ENCODE results near the gene KRTAP12-1. TPM values are rescaled to one million over a fixed set of nuclear protein-coding genes. Genes with fewer than 3 reads are reported as not detected.

The KRTAP12-1 gene
- total RNA-seq, 1 experiment from 2014 or later, result not detected

DNA sequence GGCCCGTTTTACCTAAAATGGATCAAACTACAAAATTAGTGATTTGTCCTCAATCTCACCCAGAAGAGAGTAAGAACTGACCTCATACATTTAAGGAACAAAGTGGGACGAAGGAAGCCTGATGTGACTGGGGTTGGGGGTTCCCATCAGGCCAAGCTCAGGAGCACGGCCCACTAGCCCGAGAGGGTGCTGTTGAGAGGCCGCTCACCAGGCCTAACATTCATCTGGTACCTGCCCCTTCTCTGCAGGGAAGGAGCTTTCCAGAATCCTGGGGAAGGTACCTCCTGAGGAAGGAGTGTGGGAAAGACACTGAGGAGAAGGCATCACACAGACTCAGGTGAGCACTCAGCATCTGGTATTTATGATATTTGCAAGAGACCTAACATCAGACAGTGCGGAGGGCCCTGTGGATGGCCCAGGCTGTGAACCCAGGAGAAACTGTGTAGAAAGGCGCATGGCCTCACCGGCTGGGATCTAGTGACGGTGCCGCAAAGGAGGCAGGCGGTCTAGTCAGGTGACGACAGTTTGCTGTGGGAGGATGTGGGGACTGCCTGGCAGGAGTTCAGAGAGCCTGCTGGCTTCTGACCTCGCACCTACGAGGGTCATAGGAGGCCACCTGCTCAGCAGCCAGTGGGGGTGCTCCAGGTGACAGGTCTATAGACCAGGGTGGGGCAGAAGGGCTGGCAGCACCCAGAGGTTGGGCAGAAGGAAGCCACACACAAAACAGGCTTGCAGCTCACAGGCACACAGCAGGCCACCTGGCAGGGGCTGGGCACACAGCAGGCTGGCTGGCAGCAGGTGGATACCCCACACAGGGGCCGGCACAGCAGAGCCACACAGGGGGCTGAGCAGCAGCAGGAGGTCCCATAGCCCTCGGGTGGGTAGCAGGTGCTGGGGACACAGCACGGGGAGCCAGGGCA, 28.0 kb downstream of the KRTAP12-1 start:
- Mint-ChIP-seq H3K36me3 (ENCODE audit: insufficient read depth, unreplicated experiment) (peaks cover 3% of the 10 kb centered on the region), H3K4me3 (ENCODE audit: low read depth, unreplicated experiment) (no peak overlapping the region), H3K27me3 (ENCODE audit: unreplicated experiment) (peaks cover 89% of the 10 kb centered on the region), H3K4me1 (ENCODE audit: low read depth, unreplicated experiment) (no peaks in the 10 kb centered on the region), H3K9me3 (ENCODE audit: low read depth, unreplicated experiment) (no peaks in the 10 kb centered on the region), H3K27ac (ENCODE audit: unreplicated experiment) (no peak overlapping the region)
- CTCF ChIA-PET, result no interaction called here
- TF ChIP-seq, protein P1, sequence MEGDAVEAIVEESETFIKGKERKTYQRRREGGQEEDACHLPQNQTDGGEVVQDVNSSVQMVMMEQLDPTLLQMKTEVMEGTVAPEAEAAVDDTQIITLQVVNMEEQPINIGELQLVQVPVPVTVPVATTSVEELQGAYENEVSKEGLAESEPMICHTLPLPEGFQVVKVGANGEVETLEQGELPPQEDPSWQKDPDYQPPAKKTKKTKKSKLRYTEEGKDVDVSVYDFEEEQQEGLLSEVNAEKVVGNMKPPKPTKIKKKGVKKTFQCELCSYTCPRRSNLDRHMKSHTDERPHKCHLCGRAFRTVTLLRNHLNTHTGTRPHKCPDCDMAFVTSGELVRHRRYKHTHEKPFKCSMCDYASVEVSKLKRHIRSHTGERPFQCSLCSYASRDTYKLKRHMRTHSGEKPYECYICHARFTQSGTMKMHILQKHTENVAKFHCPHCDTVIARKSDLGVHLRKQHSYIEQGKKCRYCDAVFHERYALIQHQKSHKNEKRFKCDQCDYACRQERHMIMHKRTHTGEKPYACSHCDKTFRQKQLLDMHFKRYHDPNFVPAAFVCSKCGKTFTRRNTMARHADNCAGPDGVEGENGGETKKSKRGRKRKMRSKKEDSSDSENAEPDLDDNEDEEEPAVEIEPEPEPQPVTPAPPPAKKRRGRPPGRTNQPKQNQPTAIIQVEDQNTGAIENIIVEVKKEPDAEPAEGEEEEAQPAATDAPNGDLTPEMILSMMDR (IDR thresholded peaks at IDR 0.05; ENCODE audit: unreplicated experiment), result no peak
- intact Hi-C loops (cut with micrococcal nuclease; ENCODE audit: unreplicated experiment), result no loop called here
- DNase-seq, result no peak
- BruUV-seq (replicated peaks), result no TSS peak

DNA sequence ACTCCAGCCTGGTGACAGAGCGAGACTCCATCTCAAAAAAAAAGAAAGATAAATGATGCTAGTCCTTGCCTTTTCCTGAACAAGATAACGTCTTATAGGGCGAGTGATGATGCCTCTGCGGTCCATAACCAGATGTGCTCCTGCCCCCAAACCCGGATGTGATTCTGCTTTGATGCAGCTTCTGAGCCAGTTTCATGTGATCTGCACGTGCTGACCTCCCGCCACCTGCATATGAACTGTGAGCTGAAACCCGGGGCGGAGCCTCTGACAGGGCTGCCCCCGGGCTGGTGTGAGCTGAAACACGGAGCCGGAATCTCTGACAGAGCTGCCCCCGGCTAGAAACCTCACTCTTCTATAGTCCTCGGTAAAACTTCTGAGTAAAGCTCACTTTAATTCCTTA, 28.8 kb downstream of the KRTAP12-1 start:
- H3K9me3 Mint-ChIP-seq (ENCODE audit: low read depth, unreplicated experiment), result no peaks in the 10 kb centered on the region
- intact Hi-C loops (cut with micrococcal nuclease; ENCODE audit: unreplicated experiment), result no loop called here
- H3K27ac Mint-ChIP-seq (ENCODE audit: unreplicated experiment), result no peak overlapping the region
- H3K4me1 Mint-ChIP-seq (ENCODE audit: low read depth, unreplicated experiment), result no peaks in the 10 kb centered on the region
- TF ChIP-seq, protein P1 (IDR thresholded peaks at IDR 0.05; ENCODE audit: unreplicated experiment), result no peak
- CTCF ChIA-PET, result no interaction called here
- H3K27me3 Mint-ChIP-seq (ENCODE audit: unreplicated experiment), result peaks cover 85% of the 10 kb centered on the region
- no peak for DNase-seq
- BruUV-seq (replicated peaks), result no TSS peak
- no peak overlapping the region for H3K4me3 Mint-ChIP-seq (ENCODE audit: low read depth, unreplicated experiment)
- H3K36me3 Mint-ChIP-seq (ENCODE audit: insufficient read depth, unreplicated experiment), result peaks cover 3% of the 10 kb centered on the region

DNA sequence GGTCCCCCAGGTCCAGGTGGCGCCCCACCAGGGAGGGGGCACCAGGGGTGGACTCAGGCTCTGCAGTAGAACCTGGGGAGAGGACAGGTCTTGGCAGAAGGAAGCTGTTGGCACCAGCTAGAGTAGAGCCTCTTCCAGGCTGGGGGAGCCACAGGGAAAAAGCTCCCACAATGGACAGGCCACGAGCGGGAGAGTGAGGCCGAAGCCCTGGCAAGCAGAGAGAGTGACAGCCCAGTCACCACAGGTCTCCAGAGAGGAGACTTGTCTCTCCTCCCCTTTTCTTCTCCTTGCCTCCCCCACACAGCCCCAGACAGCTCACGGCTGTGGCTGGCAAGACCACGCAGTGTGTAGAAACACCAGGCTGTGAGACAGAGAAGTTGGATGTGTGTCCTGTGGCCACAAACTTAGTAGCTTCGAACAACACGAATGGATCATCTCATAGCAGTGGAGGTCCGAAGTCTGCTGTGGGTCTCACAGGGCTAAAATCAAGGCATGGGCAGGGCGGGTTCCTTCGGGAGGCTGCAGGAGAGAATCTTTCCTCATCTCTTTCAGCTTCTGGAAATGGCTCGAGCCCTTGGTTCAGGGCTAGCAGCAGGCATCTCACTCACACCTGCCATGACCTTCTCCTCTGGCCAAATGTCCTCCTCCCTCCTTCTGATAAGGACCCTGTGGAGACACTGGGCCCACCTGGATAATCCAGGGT, 30.8 kb downstream of the KRTAP12-1 start:
- no peak for DNase-seq
- intact Hi-C loops (cut with micrococcal nuclease; ENCODE audit: unreplicated experiment), result no loop called here
- Mint-ChIP-seq H3K27me3 (ENCODE audit: unreplicated experiment) (peaks cover 85% of the 10 kb centered on the region), H3K9me3 (ENCODE audit: low read depth, unreplicated experiment) (no peaks in the 10 kb centered on the region), H3K4me3 (ENCODE audit: low read depth, unreplicated experiment) (no peak overlapping the region), H3K27ac (ENCODE audit: unreplicated experiment) (no peak overlapping the region), H3K4me1 (ENCODE audit: low read depth, unreplicated experiment) (no peaks in the 10 kb centered on the region), H3K36me3 (ENCODE audit: insufficient read depth, unreplicated experiment) (peaks cover 7% of the 10 kb centered on the region)
- no TSS peak for BruUV-seq (replicated peaks)
- CTCF ChIA-PET, result no interaction called here
- TF ChIP-seq, protein P1 (IDR thresholded peaks at IDR 0.05; ENCODE audit: unreplicated experiment), result no peak

DNA sequence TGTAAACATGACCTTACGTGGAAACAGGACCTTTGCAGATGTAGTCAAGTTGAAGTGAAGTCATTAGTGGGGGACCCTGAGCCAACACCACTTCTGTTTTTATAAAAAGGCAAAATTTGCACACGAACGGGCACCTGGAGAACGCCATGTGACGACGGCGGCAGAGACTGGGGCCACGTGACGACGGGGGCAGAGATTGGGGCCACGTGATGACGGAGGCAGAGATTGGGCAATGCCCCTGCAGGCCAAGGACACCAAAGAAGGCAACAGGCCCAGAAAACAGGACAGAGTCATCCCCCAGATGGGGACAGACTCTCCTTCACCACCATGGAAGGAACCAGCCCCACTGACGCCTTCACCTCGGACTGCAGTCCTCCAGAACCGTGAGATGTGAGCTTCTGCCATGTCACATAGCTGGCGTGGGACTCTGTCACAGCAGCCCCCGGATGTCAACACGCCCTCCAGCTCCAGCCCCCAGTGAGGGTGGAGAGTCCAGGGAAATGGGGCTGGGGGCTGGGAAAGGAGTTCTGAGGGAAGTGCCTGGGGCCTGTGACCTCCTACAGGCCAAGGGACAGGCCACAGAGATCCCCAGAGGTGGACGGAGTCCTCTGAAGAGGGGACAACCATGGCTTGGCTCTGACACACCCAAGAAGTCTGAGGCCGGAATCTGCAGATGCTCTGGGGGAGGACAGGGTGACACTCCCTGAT, 31.5 kb downstream of the KRTAP12-1 start:
- H3K4me1 Mint-ChIP-seq (ENCODE audit: low read depth, unreplicated experiment), result no peaks in the 10 kb centered on the region
- peaks cover 7% of the 10 kb centered on the region for H3K36me3 Mint-ChIP-seq (ENCODE audit: insufficient read depth, unreplicated experiment)
- TF ChIP-seq, protein P1 (IDR thresholded peaks at IDR 0.05; ENCODE audit: unreplicated experiment), result no peak
- CTCF ChIA-PET, result no interaction called here
- H3K27me3 Mint-ChIP-seq (ENCODE audit: unreplicated experiment), result peaks cover 80% of the 10 kb centered on the region
- no peak overlapping the region for H3K27ac Mint-ChIP-seq (ENCODE audit: unreplicated experiment)
- no TSS peak for BruUV-seq (replicated peaks)
- intact Hi-C loops (cut with micrococcal nuclease; ENCODE audit: unreplicated experiment), result no loop called here
- H3K4me3 Mint-ChIP-seq (ENCODE audit: low read depth, unreplicated experiment), result no peak overlapping the region
- DNase-seq, result no peak
- no peaks in the 10 kb centered on the region for H3K9me3 Mint-ChIP-seq (ENCODE audit: low read depth, unreplicated experiment)

Measured in Calu3 (cell line).